HEK293 (cell line): ENCODE results near the gene STN1.

Source experiments
- CTCF ChIA-PET: fragments of 350-600 bp; formaldehyde crosslinking; extraction: SDS; loops from one replicate; lab custom pipeline; 2021; ENCODE audit warnings: antibody characterized with exemption; lab: Yijun Ruan, JAX
- POLR2A ChIA-PET: fragments of 300-600 bp; formaldehyde crosslinking; extraction: SDS; loops from one replicate; lab custom pipeline; 2020; ENCODE audit warnings: antibody characterized with exemption, inconsistent platforms; lab: Yijun Ruan, JAX
- H3K27ac ChIP-seq: fragments of 200-500 bp; sonication (Bioruptor generic); 2 replicates; pipeline ENCODE4 v1.5.1; 2014; ENCODE audit warnings: low read depth, low read length, control low read depth, inconsistent platforms; ENCODE audit errors: extremely low read depth
- H3K36me3 ChIP-seq, 2 experiments: fragments of 200-500 bp in 1 of 2; sonication (Bioruptor generic) in 1 of 2; 1 replicate in 1 of 2; 2 replicates in 1 of 2; pipeline ENCODE4 v1.5.1; 2014 to 2017; ENCODE audit warnings: inconsistent platforms in 2 of 2, low read length in 2 of 2; ENCODE audit not compliant: control insufficient read depth in 2 of 2, insufficient read depth in 1 of 2
- H3K4me1 ChIP-seq: fragments of 200-500 bp; sonication (Bioruptor generic); 2 replicates; pipeline ENCODE4 v1.5.1; 2014; ENCODE audit warnings: mild to moderate bottlenecking, low read length, inconsistent platforms; ENCODE audit not compliant: control insufficient read depth, insufficient read depth
- H3K4me3 ChIP-seq: 2 replicates; pipeline ENCODE4 v1.5.1; 2011; ENCODE audit warnings: low read depth, mild to moderate bottlenecking, control low read depth, low read length, moderate library complexity
- H3K9me3 ChIP-seq: fragments of 200-500 bp; sonication (Bioruptor generic); 2 replicates; pipeline ENCODE4 v1.5.1; 2014; ENCODE audit warnings: low read depth, low read length, inconsistent platforms; ENCODE audit not compliant: control insufficient read depth, insufficient read depth
- GLIS1 ChIP-seq: fragments of 450-650 bp; formaldehyde crosslinking; IDR thresholded peaks from 2 replicates; pipeline ENCODE4 v1.5.1; 2016; ENCODE audit warnings: missing biosample characterization, missing genetic modification characterization
- HOXA7 ChIP-seq: sonication (generic); formaldehyde crosslinking; IDR thresholded peaks from 2 replicates; pipeline ENCODE4 v1.8.1; 2022; ENCODE audit warnings: missing genetic modification reagents, borderline replicate concordance
- KLF1 ChIP-seq: fragments of 450-650 bp; formaldehyde crosslinking; IDR thresholded peaks from 2 replicates; pipeline ENCODE4 v1.5.1; 2016; ENCODE audit warnings: missing biosample characterization, missing genetic modification characterization
- PRDM2 ChIP-seq: fragments of 450-650 bp; formaldehyde crosslinking; IDR thresholded peaks from 2 replicates; pipeline ENCODE4 v1.5.1; 2016; ENCODE audit warnings: missing biosample characterization, missing genetic modification characterization, borderline replicate concordance
- SP7 ChIP-seq: fragments of 450-650 bp; formaldehyde crosslinking; IDR thresholded peaks from 2 replicates; pipeline ENCODE4 v1.5.1; 2016; ENCODE audit warnings: missing biosample characterization, missing genetic modification characterization
- TCF7L2 ChIP-seq: IDR thresholded peaks from 2 replicates; pipeline ENCODE4 v1.6.1; 2011; ENCODE audit warnings: low read depth, mild to moderate bottlenecking, inconsistent platforms, low read length, moderate library complexity, borderline replicate concordance
- TRIM28 ChIP-seq: IDR thresholded peaks from 2 replicates; pipeline ENCODE4 v1.6.1; 2011; ENCODE audit warnings: low read length, control low read depth, borderline replicate concordance
- ZBTB10 ChIP-seq: fragments of 450-650 bp; formaldehyde crosslinking; IDR thresholded peaks from 2 replicates; pipeline ENCODE4 v1.5.1; 2016; ENCODE audit warnings: missing biosample characterization, missing genetic modification characterization
- ZNF114 ChIP-seq: fragments of 450-650 bp; formaldehyde crosslinking; IDR thresholded peaks from 2 replicates; pipeline ENCODE4 v1.5.0; 2017; ENCODE audit warnings: missing biosample characterization, missing genetic modification characterization
- ZNF155 ChIP-seq: fragments of 450-650 bp; formaldehyde crosslinking; IDR thresholded peaks from 2 replicates; pipeline ENCODE4 v1.5.1; 2016; ENCODE audit warnings: missing biosample characterization, missing genetic modification characterization
- ZNF157 ChIP-seq: fragments of 450-650 bp; formaldehyde crosslinking; IDR thresholded peaks from 2 replicates; pipeline ENCODE4 v1.5.1; 2016; ENCODE audit warnings: missing biosample characterization, missing genetic modification characterization
- ZNF223 ChIP-seq: fragments of 450-650 bp; formaldehyde crosslinking; IDR thresholded peaks from 2 replicates; pipeline ENCODE4 v1.5.1; 2016; ENCODE audit warnings: missing biosample characterization, missing genetic modification characterization
- ZNF274 ChIP-seq, 2 experiments: fragments of 200-500 bp in 1 of 2; fragments of 450-650 bp in 1 of 2; sonication (Bioruptor generic) in 1 of 2; formaldehyde crosslinking in 1 of 2; IDR thresholded peaks; 2 replicates each; pipeline versions ENCODE4 v1.5.1 to v1.6.1; 2014 to 2016; ENCODE audit warnings: borderline replicate concordance in 1 of 2, inconsistent platforms in 1 of 2, low read length in 1 of 2, missing biosample characterization in 1 of 2, missing genetic modification characterization in 1 of 2
- ZNF292 ChIP-seq: fragments of 450-650 bp; formaldehyde crosslinking; IDR thresholded peaks from 2 replicates; pipeline ENCODE4 v1.5.1; 2016; ENCODE audit warnings: low read depth, missing biosample characterization, missing genetic modification characterization, borderline replicate concordance
- ZNF558 ChIP-seq: fragments of 450-650 bp; formaldehyde crosslinking; IDR thresholded peaks from 2 replicates; pipeline ENCODE4 v1.5.1; 2016; ENCODE audit warnings: missing biosample characterization, missing genetic modification characterization
- ZNF571 ChIP-seq: fragments of 450-650 bp; formaldehyde crosslinking; IDR thresholded peaks from 2 replicates; pipeline ENCODE4 v1.5.0; 2017; ENCODE audit warnings: missing biosample characterization, missing genetic modification characterization
- ZNF776 ChIP-seq: fragments of 450-650 bp; formaldehyde crosslinking; IDR thresholded peaks from 2 replicates; pipeline ENCODE4 v1.5.0; 2017; ENCODE audit warnings: missing biosample characterization, missing genetic modification characterization, borderline replicate concordance
- TF ChIP-seq, protein P1 (sequence below): fragments of 450-650 bp; formaldehyde crosslinking; IDR thresholded peaks from 2 replicates; pipeline ENCODE4 v1.5.0; 2017; ENCODE audit warnings: missing biosample characterization, missing genetic modification characterization, borderline replicate concordance

Gene STN1

GRCh38 chr10:103896225-103896624 lies 21.8 kb downstream of the STN1 start (continued):
- TF ChIP-seq, protein P1, sequence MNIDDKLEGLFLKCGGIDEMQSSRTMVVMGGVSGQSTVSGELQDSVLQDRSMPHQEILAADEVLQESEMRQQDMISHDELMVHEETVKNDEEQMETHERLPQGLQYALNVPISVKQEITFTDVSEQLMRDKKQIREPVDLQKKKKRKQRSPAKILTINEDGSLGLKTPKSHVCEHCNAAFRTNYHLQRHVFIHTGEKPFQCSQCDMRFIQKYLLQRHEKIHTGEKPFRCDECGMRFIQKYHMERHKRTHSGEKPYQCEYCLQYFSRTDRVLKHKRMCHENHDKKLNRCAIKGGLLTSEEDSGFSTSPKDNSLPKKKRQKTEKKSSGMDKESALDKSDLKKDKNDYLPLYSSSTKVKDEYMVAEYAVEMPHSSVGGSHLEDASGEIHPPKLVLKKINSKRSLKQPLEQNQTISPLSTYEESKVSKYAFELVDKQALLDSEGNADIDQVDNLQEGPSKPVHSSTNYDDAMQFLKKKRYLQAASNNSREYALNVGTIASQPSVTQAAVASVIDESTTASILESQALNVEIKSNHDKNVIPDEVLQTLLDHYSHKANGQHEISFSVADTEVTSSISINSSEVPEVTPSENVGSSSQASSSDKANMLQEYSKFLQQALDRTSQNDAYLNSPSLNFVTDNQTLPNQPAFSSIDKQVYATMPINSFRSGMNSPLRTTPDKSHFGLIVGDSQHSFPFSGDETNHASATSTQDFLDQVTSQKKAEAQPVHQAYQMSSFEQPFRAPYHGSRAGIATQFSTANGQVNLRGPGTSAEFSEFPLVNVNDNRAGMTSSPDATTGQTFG (tag by site-specific recombination) = no peak; the same call in 1 of the 2 replicates
- TF ChIP-seq ZBTB10 (tag by site-specific recombination) (0 out of 2 replicates have a peak, but pooled peaks have one; percentile 27), KLF1 (tag by site-specific recombination) (peak; percentile 58)

DNA sequence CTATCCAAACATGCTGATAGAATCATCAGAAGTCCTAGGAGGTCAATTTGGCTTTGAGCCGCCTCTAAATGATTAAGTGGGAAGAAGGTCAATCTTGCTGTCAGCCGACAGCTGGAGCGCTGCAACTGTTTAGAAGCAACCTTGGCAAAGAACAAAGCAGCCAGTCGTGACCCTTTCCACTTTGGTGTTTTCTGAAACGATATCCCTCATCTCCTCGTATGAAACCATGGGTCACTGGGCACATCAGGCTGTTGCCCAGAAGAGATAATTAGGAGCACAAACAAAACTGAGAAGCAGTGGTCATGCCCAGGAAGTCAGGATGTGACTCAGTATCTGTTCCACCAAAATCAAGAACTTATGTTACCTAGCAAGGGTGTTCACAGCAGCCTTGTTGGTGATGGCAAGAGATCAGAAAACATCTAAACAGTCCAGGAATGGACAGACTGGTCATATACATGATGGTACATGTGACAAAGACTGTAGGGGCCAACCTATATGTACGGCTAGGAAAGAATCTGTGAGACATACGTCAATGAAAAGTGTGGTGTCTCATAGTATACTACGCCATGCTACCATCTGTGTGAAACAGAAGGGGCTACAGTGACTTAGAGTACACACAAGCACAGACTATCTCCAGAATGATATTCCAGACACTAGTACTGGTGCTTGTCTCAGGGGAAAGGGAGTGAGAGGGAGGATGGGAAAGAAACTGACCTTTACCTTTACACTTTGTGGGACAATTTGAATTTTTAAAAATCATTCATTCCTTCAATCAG lies 22.4 kb downstream of the STN1 start:
- H3K36me3 ChIP-seq = peaks cover 0 to 25% of the 10 kb centered on the region in 2 experiments; a peak in 1 of 3 replicates
- H3K9me3 ChIP-seq = no peaks in the 10 kb centered on the region
- peaks cover 23% of the 10 kb centered on the region for H3K4me1 ChIP-seq
- ChIA-PET CTCF (interaction anchor here (0.7 to 2.0 kb wide), 5 partner anchors 11 to 315 kb away, joined by 3 to 11 read pairs (median 3); partner anchors contain the start of gene STN1), POLR2A (no interaction called here)
- H3K4me3 ChIP-seq = no peak overlapping the region
- no peak for TF ChIP-seq ZNF274 (IDR thresholded peaks at IDR 0.05; ENCODE audit: low read length)
- no peak for TF ChIP-seq ZNF274 (tag by site-specific recombination; IDR thresholded peaks at IDR 0.05; ENCODE audit: borderline replicate concordance)
- TF ChIP-seq TRIM28 = peak; percentile 35; the same call in 1 of the 2 replicates
- no peak for TF ChIP-seq ZNF558 (tag by site-specific recombination)
- no peak for TF ChIP-seq GLIS1 (tag by site-specific recombination)
- no peak for TF ChIP-seq ZNF223 (tag by site-specific recombination)
- 0 out of 2 replicates have a peak, but pooled peaks have one; percentile 30 for TF ChIP-seq TCF7L2
- 0 out of 2 replicates have a peak, but pooled peaks have one; percentile 12 for TF ChIP-seq SP7 (tag by site-specific recombination)
- TF ChIP-seq ZNF157 = no peak
- no peak for TF ChIP-seq ZNF155 (tag by site-specific recombination)
- no peak for TF ChIP-seq ZNF571
- no peak for TF ChIP-seq ZNF776
- TF ChIP-seq ZNF292 (tag by site-specific recombination) = no peak
- no peak for TF ChIP-seq ZNF114 (tag by site-specific recombination)
- peak overlapping the region; percentile 7; the same call in 1 of the 2 replicates for H3K27ac ChIP-seq

- no peak for TF ChIP-seq HOXA7 (CRISPR knock-in tag)
- peak; percentile 30; the same call in 1 of the 2 replicates for TF ChIP-seq KLF1 (tag by site-specific recombination)
- no peak for TF ChIP-seq PRDM2 (tag by site-specific recombination)
- Histone ChIP-seq H3K27ac (no peak overlapping the region), H3K9me3 (no peaks in the 10 kb centered on the region), H3K4me3 (no peak overlapping the region), H3K4me1 (peaks cover 23% of the 10 kb centered on the region), H3K36me3 (peaks cover 0 to 25% of the 10 kb centered on the region in 2 experiments; a peak in 1 of 3 replicates)
- CTCF ChIA-PET = interaction anchor here (0.6 to 2.0 kb wide), 6 partner anchors 10 to 325 kb away, joined by 3 to 11 read pairs (median 3); no protein-coding TSS in a partner anchor
- POLR2A ChIA-PET = interaction anchor here (0.7 to 1.0 kb wide), 3 partner anchors 23 to 227 kb away, joined by 4 to 7 read pairs (median 4); partner anchors contain the start of gene STN1
Measured at GRCh38 chr10:103894441-103894864, 23.5 kb downstream of the STN1 start.
